SK-N-SH treated with all-trans-retinoic acid at 6 μM for 48 hours (cell line): ENCODE data around the gene SMIM26.

Experiments used
- ATAC-seq: fragments of 200-7000 bp; cut with Tn5 transposase; 3 replicates; pipeline ENCODE4 v1.9.1; 2020; ENCODE audit warnings: mild to moderate bottlenecking, moderate library complexity
- ARNTL ChIP-seq: fragments of 450-650 bp; formaldehyde crosslinking; IDR thresholded peaks from 2 replicates; pipeline ENCODE4 v1.5.0; 2020; ENCODE audit warnings: low read depth, mild to moderate bottlenecking, moderate library complexity, borderline replicate concordance
- BACH2 ChIP-seq: fragments of 250-450 bp; sonication (Bioruptor Pico); IDR thresholded peaks from 2 replicates; pipeline ENCODE4 v1.9.0; 2021; ENCODE audit warnings: mild to moderate bottlenecking, borderline replicate concordance
- CSDC2 ChIP-seq: fragments of 250-450 bp; sonication (Bioruptor Pico); IDR thresholded peaks from 2 replicates; pipeline ENCODE4 v1.5.0; 2020; ENCODE audit warnings: mild to moderate bottlenecking, moderate library complexity
- GLIS3 ChIP-seq: fragments of 250-450 bp; sonication (Bioruptor Pico); IDR thresholded peaks from 2 replicates; pipeline ENCODE4 v1.5.0; 2020; ENCODE audit warnings: mild to moderate bottlenecking, moderate library complexity
- ISL1 ChIP-seq: fragments of 250-450 bp; sonication (Bioruptor Pico); IDR thresholded peaks from 2 replicates; pipeline ENCODE4 v2.1.2; 2022; ENCODE audit warnings: mild to moderate bottlenecking, moderate library complexity
- OSR1 ChIP-seq: fragments of 250-450 bp; sonication (Bioruptor Pico); IDR thresholded peaks from 2 replicates; pipeline ENCODE4 v1.8.0; 2022; ENCODE audit warnings: moderate library complexity, mild to moderate bottlenecking, inconsistent platforms
- SNAI2 ChIP-seq: fragments of 250-450 bp; sonication (Bioruptor Pico); IDR thresholded peaks from 2 replicates; pipeline ENCODE4 v1.5.0; 2020; ENCODE audit warnings: mild to moderate bottlenecking, moderate library complexity
- TCF4 ChIP-seq: fragments of 250-450 bp; sonication (Bioruptor Pico); IDR thresholded peaks from 2 replicates; pipeline ENCODE4 v1.8.0; 2021; ENCODE audit warnings: mild to moderate bottlenecking, moderate library complexity, borderline replicate concordance
- TOX ChIP-seq: fragments of 250-450 bp; sonication (Bioruptor Pico); IDR thresholded peaks from 2 replicates; pipeline ENCODE4 v1.8.0; 2021; ENCODE audit warnings: mild to moderate bottlenecking, moderate library complexity, borderline replicate concordance
- ZC3H10 ChIP-seq: fragments of 250-450 bp; sonication (Bioruptor Pico); IDR thresholded peaks from 2 replicates; pipeline ENCODE4 v1.5.1; 2021; ENCODE audit warnings: mild to moderate bottlenecking, moderate library complexity
- ZFP3 ChIP-seq: fragments of 250-450 bp; sonication (Bioruptor Pico); IDR thresholded peaks from 2 replicates; pipeline ENCODE4 v1.5.0; 2020; ENCODE audit warnings: mild to moderate bottlenecking, moderate library complexity
- ZFP30 ChIP-seq: fragments of 450-650 bp; formaldehyde crosslinking; IDR thresholded peaks from 2 replicates; pipeline ENCODE4 v1.5.0; 2022; ENCODE audit warnings: mild to moderate bottlenecking, moderate library complexity
- ZNF565 ChIP-seq: fragments of 450-650 bp; formaldehyde crosslinking; conservative IDR thresholded peaks from 2 replicates; pipeline ENCODE4 v1.5.0; 2020; ENCODE audit warnings: low read depth, mild to moderate bottlenecking, moderate library complexity
- ZNF70 ChIP-seq: fragments of 450-650 bp; formaldehyde crosslinking; IDR thresholded peaks from 2 replicates; pipeline ENCODE4 v1.5.0; 2020; ENCODE audit warnings: mild to moderate bottlenecking, moderate library complexity
- ZNF8 ChIP-seq: fragments of 450-650 bp; formaldehyde crosslinking; IDR thresholded peaks from 2 replicates; pipeline ENCODE4 v1.5.0; 2020; ENCODE audit warnings: mild to moderate bottlenecking, moderate library complexity
- TF ChIP-seq, protein P1 (sequence below): fragments of 250-450 bp; sonication (Bioruptor Pico); IDR thresholded peaks from 2 replicates; pipeline ENCODE4 v1.5.0; 2020; ENCODE audit warnings: mild to moderate bottlenecking, moderate library complexity
- TF ChIP-seq, protein P2 (sequence below): fragments of 250-450 bp; sonication (Bioruptor Pico); IDR thresholded peaks from 2 replicates; pipeline ENCODE4 v1.8.0; 2021; ENCODE audit warnings: low read depth, mild to moderate bottlenecking, moderate library complexity, borderline replicate concordance
- TF ChIP-seq, protein P3 (sequence below): fragments of 250-450 bp; sonication (Bioruptor Pico); IDR thresholded peaks from 2 replicates; pipeline ENCODE4 v1.5.1; 2020; ENCODE audit warnings: low read depth, mild to moderate bottlenecking, moderate library complexity
- TF ChIP-seq, protein P4 (sequence below): fragments of 250-450 bp; sonication (Bioruptor Pico); IDR thresholded peaks from 2 replicates; pipeline ENCODE4 v1.5.1; 2021; ENCODE audit warnings: mild to moderate bottlenecking, moderate library complexity

The SMIM26 gene

DNA sequence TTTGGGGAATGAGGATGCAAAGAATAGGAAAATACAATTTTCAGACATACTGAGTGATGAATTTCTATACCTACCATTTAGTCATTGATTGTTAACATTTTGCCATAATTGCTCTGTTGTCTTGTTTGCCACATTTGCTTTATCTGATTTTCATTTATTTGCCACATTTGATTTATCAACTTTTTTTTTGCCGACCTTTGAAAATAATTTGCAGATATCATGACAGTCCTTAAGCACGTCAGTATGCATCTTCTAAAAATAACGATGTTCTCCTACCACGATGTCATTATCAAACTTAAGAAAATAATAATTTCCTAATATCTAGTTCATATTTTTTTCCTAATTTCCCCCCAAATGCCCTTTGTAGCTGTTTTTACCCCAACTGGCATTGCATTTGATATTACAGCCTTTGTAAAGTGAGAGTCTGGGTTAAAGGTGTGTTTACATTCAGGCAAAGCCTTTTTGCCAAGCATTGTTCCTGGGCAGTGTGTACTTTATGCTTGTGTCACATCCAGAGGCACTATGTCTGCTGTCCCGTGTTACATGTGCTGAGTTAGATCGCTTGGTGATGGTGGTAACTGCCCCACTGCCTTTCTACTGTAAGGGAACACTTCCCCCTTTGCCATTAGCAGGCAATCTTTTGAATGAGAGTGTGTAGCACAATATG is 33.1 kb upstream of the SMIM26 start:
- no peak for ATAC-seq
- TF ChIP-seq, protein P1, sequence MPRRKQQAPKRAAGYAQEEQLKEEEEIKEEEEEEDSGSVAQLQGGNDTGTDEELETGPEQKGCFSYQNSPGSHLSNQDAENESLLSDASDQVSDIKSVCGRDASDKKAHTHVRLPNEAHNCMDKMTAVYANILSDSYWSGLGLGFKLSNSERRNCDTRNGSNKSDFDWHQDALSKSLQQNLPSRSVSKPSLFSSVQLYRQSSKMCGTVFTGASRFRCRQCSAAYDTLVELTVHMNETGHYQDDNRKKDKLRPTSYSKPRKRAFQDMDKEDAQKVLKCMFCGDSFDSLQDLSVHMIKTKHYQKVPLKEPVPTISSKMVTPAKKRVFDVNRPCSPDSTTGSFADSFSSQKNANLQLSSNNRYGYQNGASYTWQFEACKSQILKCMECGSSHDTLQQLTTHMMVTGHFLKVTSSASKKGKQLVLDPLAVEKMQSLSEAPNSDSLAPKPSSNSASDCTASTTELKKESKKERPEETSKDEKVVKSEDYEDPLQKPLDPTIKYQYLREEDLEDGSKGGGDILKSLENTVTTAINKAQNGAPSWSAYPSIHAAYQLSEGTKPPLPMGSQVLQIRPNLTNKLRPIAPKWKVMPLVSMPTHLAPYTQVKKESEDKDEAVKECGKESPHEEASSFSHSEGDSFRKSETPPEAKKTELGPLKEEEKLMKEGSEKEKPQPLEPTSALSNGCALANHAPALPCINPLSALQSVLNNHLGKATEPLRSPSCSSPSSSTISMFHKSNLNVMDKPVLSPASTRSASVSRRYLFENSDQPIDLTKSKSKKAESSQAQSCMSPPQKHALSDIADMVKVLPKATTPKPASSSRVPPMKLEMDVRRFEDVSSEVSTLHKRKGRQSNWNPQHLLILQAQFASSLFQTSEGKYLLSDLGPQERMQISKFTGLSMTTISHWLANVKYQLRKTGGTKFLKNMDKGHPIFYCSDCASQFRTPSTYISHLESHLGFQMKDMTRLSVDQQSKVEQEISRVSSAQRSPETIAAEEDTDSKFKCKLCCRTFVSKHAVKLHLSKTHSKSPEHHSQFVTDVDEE (CRISPR knock-in tag) = no peak
- TF ChIP-seq, protein P2, sequence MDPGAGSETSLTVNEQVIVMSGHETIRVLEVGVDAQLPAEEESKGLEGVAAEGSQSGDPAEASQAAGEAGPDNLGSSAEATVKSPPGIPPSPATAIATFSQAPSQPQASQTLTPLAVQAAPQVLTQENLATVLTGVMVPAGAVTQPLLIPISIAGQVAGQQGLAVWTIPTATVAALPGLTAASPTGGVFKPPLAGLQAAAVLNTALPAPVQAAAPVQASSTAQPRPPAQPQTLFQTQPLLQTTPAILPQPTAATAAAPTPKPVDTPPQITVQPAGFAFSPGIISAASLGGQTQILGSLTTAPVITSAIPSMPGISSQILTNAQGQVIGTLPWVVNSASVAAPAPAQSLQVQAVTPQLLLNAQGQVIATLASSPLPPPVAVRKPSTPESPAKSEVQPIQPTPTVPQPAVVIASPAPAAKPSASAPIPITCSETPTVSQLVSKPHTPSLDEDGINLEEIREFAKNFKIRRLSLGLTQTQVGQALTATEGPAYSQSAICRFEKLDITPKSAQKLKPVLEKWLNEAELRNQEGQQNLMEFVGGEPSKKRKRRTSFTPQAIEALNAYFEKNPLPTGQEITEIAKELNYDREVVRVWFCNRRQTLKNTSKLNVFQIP = no peak
- TF ChIP-seq ZNF8 (CRISPR knock-in tag) (no peak), GLIS3 (CRISPR knock-in tag) (no peak), ZC3H10 (no peak), CSDC2 (no peak), ARNTL (CRISPR knock-in tag) (no peak), ISL1 (CRISPR knock-in tag) (no peak), TOX (CRISPR knock-in tag) (no peak), ZNF70 (CRISPR knock-in tag) (no peak), SNAI2 (CRISPR knock-in tag) (no peak), ZFP3 (no peak), BACH2 (CRISPR knock-in tag) (no peak), TCF4 (CRISPR knock-in tag) (no peak), OSR1 (CRISPR knock-in tag) (no peak)
- TF ChIP-seq, protein P3, sequence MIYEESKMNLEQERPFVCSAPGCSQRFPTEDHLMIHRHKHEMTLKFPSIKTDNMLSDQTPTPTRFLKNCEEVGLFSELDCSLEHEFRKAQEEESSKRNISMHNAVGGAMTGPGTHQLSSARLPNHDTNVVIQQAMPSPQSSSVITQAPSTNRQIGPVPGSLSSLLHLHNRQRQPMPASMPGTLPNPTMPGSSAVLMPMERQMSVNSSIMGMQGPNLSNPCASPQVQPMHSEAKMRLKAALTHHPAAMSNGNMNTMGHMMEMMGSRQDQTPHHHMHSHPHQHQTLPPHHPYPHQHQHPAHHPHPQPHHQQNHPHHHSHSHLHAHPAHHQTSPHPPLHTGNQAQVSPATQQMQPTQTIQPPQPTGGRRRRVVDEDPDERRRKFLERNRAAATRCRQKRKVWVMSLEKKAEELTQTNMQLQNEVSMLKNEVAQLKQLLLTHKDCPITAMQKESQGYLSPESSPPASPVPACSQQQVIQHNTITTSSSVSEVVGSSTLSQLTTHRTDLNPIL (CRISPR knock-in tag) = no peak
- TF ChIP-seq, all 23 proteins: peak for 0

DNA sequence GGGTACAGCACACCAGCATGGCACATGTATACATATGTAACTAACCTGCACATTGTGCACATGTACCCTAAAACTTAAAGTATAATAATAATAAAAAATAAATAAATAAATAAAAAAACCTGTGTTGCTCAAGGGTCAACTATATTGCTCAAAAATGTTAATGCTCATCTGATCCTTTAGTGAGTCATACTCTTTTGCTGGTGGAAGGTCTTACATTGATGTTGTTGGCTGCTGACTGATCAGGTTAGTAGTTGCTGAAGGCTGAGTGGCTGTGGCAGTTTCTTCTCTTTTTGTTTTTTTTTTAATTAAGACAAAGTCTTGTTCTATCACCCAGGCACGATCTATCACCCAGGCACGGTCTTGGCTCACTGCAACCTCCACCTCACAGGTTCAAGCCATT is 29.6 kb upstream of the SMIM26 start:
- ATAC-seq = no peak
- TF ChIP-seq, protein P4, sequence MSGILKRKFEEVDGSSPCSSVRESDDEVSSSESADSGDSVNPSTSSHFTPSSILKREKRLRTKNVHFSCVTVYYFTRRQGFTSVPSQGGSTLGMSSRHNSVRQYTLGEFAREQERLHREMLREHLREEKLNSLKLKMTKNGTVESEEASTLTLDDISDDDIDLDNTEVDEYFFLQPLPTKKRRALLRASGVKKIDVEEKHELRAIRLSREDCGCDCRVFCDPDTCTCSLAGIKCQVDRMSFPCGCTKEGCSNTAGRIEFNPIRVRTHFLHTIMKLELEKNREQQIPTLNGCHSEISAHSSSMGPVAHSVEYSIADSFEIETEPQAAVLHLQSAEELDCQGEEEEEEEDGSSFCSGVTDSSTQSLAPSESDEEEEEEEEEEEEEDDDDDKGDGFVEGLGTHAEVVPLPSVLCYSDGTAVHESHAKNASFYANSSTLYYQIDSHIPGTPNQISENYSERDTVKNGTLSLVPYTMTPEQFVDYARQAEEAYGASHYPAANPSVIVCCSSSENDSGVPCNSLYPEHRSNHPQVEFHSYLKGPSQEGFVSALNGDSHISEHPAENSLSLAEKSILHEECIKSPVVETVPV (CRISPR knock-in tag) = no peak
- TF ChIP-seq GLIS3 (CRISPR knock-in tag) (no peak), ARNTL (CRISPR knock-in tag) (no peak), ZNF565 (CRISPR knock-in tag) (no peak), ZFP30 (CRISPR knock-in tag) (no peak), TCF4 (CRISPR knock-in tag) (no peak)
- TF ChIP-seq, protein P1 (CRISPR knock-in tag) = no peak

DNA sequence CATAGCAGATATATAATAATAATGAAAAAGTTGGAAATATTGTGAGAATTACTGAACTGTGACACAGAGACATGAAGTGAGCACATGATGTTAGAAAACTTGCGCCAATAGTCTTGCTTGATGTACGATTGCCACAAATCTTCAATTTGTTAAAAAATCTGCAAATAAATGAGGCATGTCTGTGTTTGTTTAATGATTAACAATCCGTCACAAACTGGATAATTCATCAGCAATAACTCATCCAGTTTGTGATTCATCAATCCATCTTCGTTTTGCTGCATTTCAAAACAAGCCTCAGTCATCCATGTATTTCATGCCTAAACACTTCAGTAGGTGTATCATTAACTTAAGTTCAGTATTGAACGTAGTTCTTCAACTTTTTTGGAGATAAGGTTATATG is 25.5 kb upstream of the SMIM26 start:
- TF ChIP-seq BACH2 (CRISPR knock-in tag) = no peak
- no peak for ATAC-seq
